CD4-positive, alpha-beta memory T cell (primary cell): ENCODE measurements around the gene RHBDD1. TPM values are rescaled to one million over a fixed set of nuclear protein-coding genes. Genes with fewer than 3 reads are reported as not detected.

Source experiments
- CTCF ChIA-PET: fragments of 350-600 bp; sonication (Branson Sonifier 250); formaldehyde crosslinking; loops from one replicate; lab custom pipeline; 2021; ENCODE audit warnings: inconsistent platforms; ENCODE audit not compliant: partially characterized antibody; lab: Charles Lee
- POLR2A ChIA-PET: fragments of 350-600 bp; sonication (Branson Sonifier 250); formaldehyde crosslinking; loops from one replicate; lab custom pipeline; 2021; ENCODE audit not compliant: partially characterized antibody; lab: Charles Lee
- DNase-seq, 5 donors: peaks; one replicate each; pipeline versions ENCODE4 v3.0.0 to v3.0.0-alpha.2; 2020 to 2022; ENCODE audit warnings: mixed read lengths in 1 of 5
- H3K27ac ChIP-seq: one replicate; pipeline ENCODE4 v1.7.0; 2013; ENCODE audit warnings: low read depth, low read length
- H3K27me3 ChIP-seq: 2 replicates; pipeline ENCODE4 v1.7.0; 2013; ENCODE audit warnings: mild to moderate bottlenecking, low read length, moderate library complexity; ENCODE audit not compliant: insufficient read depth
- H3K36me3 ChIP-seq: 2 replicates; pipeline ENCODE4 v1.7.0; 2013; ENCODE audit warnings: mild to moderate bottlenecking, low read length, moderate library complexity; ENCODE audit not compliant: insufficient read depth
- H3K4me1 ChIP-seq: 2 replicates; pipeline ENCODE4 v1.7.0; 2013; ENCODE audit warnings: mild to moderate bottlenecking, low read length, moderate library complexity; ENCODE audit not compliant: insufficient read depth
- H3K4me3 ChIP-seq, 2 donors: one replicate each; pipeline ENCODE4 v1.7.0; 2013; ENCODE audit warnings: low read length in 2 of 2, mild to moderate bottlenecking in 1 of 2
- H3K9me3 ChIP-seq, 2 donors: one replicate each; pipeline ENCODE4 v1.7.0; 2013; ENCODE audit warnings: low read length in 2 of 2, control low read depth in 1 of 2; ENCODE audit not compliant: control insufficient read depth in 1 of 2
- H3K27ac Mint-ChIP-seq, 7 donors: one replicate each; pipeline ENCODE4 v1.8.0; 2020 to 2021; ENCODE audit warnings: mixed read lengths in 7 of 7, mild to moderate bottlenecking in 6 of 7, inconsistent platforms in 3 of 7, moderate library complexity in 3 of 7
- H3K27me3 Mint-ChIP-seq, 2 donors: one replicate each; pipeline ENCODE4 v1.8.0; 2020 to 2021; ENCODE audit warnings: mixed read lengths in 2 of 2
- H3K36me3 Mint-ChIP-seq, 2 donors: one replicate each; pipeline ENCODE4 v1.8.0; 2020 to 2021; ENCODE audit warnings: mixed read lengths in 2 of 2, inconsistent platforms in 1 of 2, mild to moderate bottlenecking in 1 of 2
- H3K4me1 Mint-ChIP-seq, 4 donors: one replicate each; pipeline ENCODE4 v1.8.0; 2020 to 2021; ENCODE audit warnings: mixed read lengths in 4 of 4, mild to moderate bottlenecking in 1 of 4
- H3K4me3 Mint-ChIP-seq, 8 donors: one replicate each; pipeline ENCODE4 v1.8.0; 2020 to 2021; ENCODE audit warnings: mixed read lengths in 8 of 8, mild to moderate bottlenecking in 7 of 8, moderate library complexity in 6 of 8, inconsistent platforms in 3 of 8
- H3K9me3 Mint-ChIP-seq, 8 donors: one replicate each; pipeline ENCODE4 v1.8.0; 2020 to 2021; ENCODE audit warnings: mixed read lengths in 8 of 8, mild to moderate bottlenecking in 5 of 8, inconsistent platforms in 3 of 8, moderate library complexity in 1 of 8
- intact Hi-C: fragments of 100-400 bp; cut with micrococcal nuclease; formaldehyde crosslinking; loops from one replicate; pipeline ENCODE4 v1.15.1; 2023
- polyA plus RNA-seq, 2 donors: library from polyadenylated mRNA; unstranded; fragments of 300-500 nt; fragmentation: Illumina TruSeq; gene quantifications; one replicate each; pipeline ENCODE4 v1.2.3, GENCODE V29; 2021
- total RNA-seq, 2 experiments: library from RNA; stranded (reverse); gene quantifications; one replicate each; pipeline ENCODE4 v1.2.3, GENCODE V29; 2021

Gene RHBDD1
- total and polyA plus RNA-seq, 4 experiments from 2014 or later, result 15.6 to 66.0 (median 40.7) TPM

GRCh38 chr2:227033471-227034148 is 197.8 kb downstream of the RHBDD1 start:
- H3K4me1 Mint-ChIP-seq, result no peaks in the 10 kb centered on the region
- CTCF ChIA-PET, result interaction anchor here (1.0 to 1.2 kb wide), 2 partner anchors 8 to 733 kb away, joined by 3 to 5 read pairs; no protein-coding TSS in a partner anchor
- Histone ChIP-seq H3K27ac (no peak overlapping the region), H3K36me3 (no peaks in the 10 kb centered on the region), H3K9me3 (no peaks in the 10 kb centered on the region), H3K4me1 (no peaks in the 10 kb centered on the region), H3K27me3 (no peaks in the 10 kb centered on the region), H3K4me3 (no peak overlapping the region)
- POLR2A ChIA-PET, result no interaction called here
- no peaks in the 10 kb centered on the region for H3K36me3 Mint-ChIP-seq
- H3K4me3 Mint-ChIP-seq, result no peak overlapping the region
- H3K27ac Mint-ChIP-seq, result no peak overlapping the region
- intact Hi-C loops, result no loop called here
- peaks cover 8 to 11% of the 10 kb centered on the region in 2 donors for H3K27me3 Mint-ChIP-seq
- H3K9me3 Mint-ChIP-seq, result peaks cover 0 to 6% (median 0%) of the 10 kb centered on the region in 8 donors
- no peak for DNase-seq

- Mint-ChIP-seq H3K4me3 (no peak overlapping the region), H3K36me3 (no peaks in the 10 kb centered on the region), H3K27me3 (peaks cover 8 to 16% of the 10 kb centered on the region in 2 donors), H3K9me3 (peaks cover 0 to 6% (median 0%) of the 10 kb centered on the region in 8 donors), H3K27ac (no peak overlapping the region), H3K4me1 (no peaks in the 10 kb centered on the region)
- no peaks in the 10 kb centered on the region for H3K4me1 ChIP-seq
- ChIA-PET CTCF (interaction anchor here (0.7 kb wide), 1 partner anchor 9 kb away, joined by 3 read pairs; no protein-coding TSS in a partner anchor), POLR2A (no interaction called here)
- no peak overlapping the region for H3K4me3 ChIP-seq
- H3K9me3 ChIP-seq, result no peaks in the 10 kb centered on the region
- H3K36me3 ChIP-seq, result no peaks in the 10 kb centered on the region
- no peak for DNase-seq
- intact Hi-C loops, result no loop called here
- no peaks in the 10 kb centered on the region for H3K27me3 ChIP-seq
- H3K27ac ChIP-seq, result no peak overlapping the region
These were observed 200.0 kb downstream of the RHBDD1 start for GRCh38 chr2:227035711-227036367.

- H3K36me3 Mint-ChIP-seq, result no peaks in the 10 kb centered on the region
- intact Hi-C loops, result no loop called here
- H3K36me3 ChIP-seq, result no peaks in the 10 kb centered on the region
- H3K27me3 ChIP-seq, result no peaks in the 10 kb centered on the region
- no peaks in the 10 kb centered on the region for H3K4me1 ChIP-seq
- POLR2A ChIA-PET, result no interaction called here
- CTCF ChIA-PET, result no interaction called here
- H3K27ac Mint-ChIP-seq, result no peak overlapping the region
- H3K27me3 Mint-ChIP-seq, result peaks cover 8 to 16% of the 10 kb centered on the region in 2 donors
- DNase-seq, result no peak
- H3K9me3 ChIP-seq, result no peaks in the 10 kb centered on the region
- H3K4me1 Mint-ChIP-seq, result no peaks in the 10 kb centered on the region
- no peak overlapping the region for H3K27ac ChIP-seq
- H3K9me3 Mint-ChIP-seq, result peaks cover 0 to 6% (median 0%) of the 10 kb centered on the region in 8 donors
- H3K4me3 Mint-ChIP-seq, result no peak overlapping the region
- H3K4me3 ChIP-seq, result no peak overlapping the region
These were observed 200.7 kb downstream of the RHBDD1 start for GRCh38 chr2:227036527-227036926.

GRCh38 chr2:227038550-227039189 is 202.8 kb downstream of the RHBDD1 start:
- H3K4me3 ChIP-seq, result no peak overlapping the region
- no peak for DNase-seq
- no peak overlapping the region for H3K27ac ChIP-seq
- Mint-ChIP-seq H3K27me3 (peaks cover 9 to 16% of the 10 kb centered on the region in 2 donors), H3K36me3 (no peaks in the 10 kb centered on the region), H3K9me3 (peaks cover 0 to 6% (median 0%) of the 10 kb centered on the region in 8 donors), H3K4me1 (no peaks in the 10 kb centered on the region), H3K4me3 (no peak overlapping the region), H3K27ac (no peak overlapping the region)
- ChIA-PET CTCF (no interaction called here), POLR2A (interaction anchor here (0.6 kb wide), 1 partner anchor 150 kb away, joined by 3 read pairs; no protein-coding TSS in a partner anchor)
- no peaks in the 10 kb centered on the region for H3K4me1 ChIP-seq
- H3K9me3 ChIP-seq, result no peaks in the 10 kb centered on the region
- intact Hi-C loops, result no loop called here
- H3K27me3 ChIP-seq, result no peaks in the 10 kb centered on the region
- no peaks in the 10 kb centered on the region for H3K36me3 ChIP-seq

GRCh38 chr2:227043981-227044380 is 208.1 kb downstream of the RHBDD1 start:
- no peak for DNase-seq
- ChIA-PET POLR2A (no interaction called here), CTCF (no interaction called here)
- Mint-ChIP-seq H3K4me3 (no peak overlapping the region), H3K27me3 (peaks cover 2 to 5% of the 10 kb centered on the region in 2 donors), H3K36me3 (no peaks in the 10 kb centered on the region), H3K27ac (no peak overlapping the region), H3K9me3 (peaks cover 0 to 5% (median 0%) of the 10 kb centered on the region in 8 donors), H3K4me1 (peaks cover 0 to 2% (median under 1%) of the 10 kb centered on the region in 4 donors)
- Histone ChIP-seq H3K27me3 (no peaks in the 10 kb centered on the region), H3K36me3 (no peaks in the 10 kb centered on the region), H3K4me1 (no peaks in the 10 kb centered on the region), H3K4me3 (no peak overlapping the region), H3K27ac (no peak overlapping the region), H3K9me3 (no peaks in the 10 kb centered on the region)
- intact Hi-C loops, result no loop called here

Other genes starting within 250 kb of the RHBDD1 start
- 1 to 10 TPM; 2.2 to 2.4 TPM for gene IRS1, start 36.2 kb upstream of the RHBDD1 start, total RNA-seq
- gene IRS1, start 36.2 kb upstream of the RHBDD1 start, polyA plus RNA-seq, result under 1 TPM; 0.02 to 0.03 TPM